DND-41 (cell line): ENCODE data around the gene ITGA11.

ENCODE experiments used
- CTCF ChIP-seq: IDR thresholded peaks from 2 replicates; pipeline ENCODE4 v1.5.1; 2012; ENCODE audit warnings: borderline replicate concordance, low read length, moderate library complexity, mild to moderate bottlenecking; ENCODE audit not compliant: poor library complexity, severe bottlenecking; ENCODE audit errors: extremely low read depth
- EZH2 ChIP-seq: IDR thresholded peaks from 3 replicates; pipeline ENCODE4 v1.6.1; 2012; ENCODE audit warnings: borderline replicate concordance, low read depth, mild to moderate bottlenecking, moderate library complexity, low read length, inconsistent platforms; ENCODE audit not compliant: severe bottlenecking

DNA sequence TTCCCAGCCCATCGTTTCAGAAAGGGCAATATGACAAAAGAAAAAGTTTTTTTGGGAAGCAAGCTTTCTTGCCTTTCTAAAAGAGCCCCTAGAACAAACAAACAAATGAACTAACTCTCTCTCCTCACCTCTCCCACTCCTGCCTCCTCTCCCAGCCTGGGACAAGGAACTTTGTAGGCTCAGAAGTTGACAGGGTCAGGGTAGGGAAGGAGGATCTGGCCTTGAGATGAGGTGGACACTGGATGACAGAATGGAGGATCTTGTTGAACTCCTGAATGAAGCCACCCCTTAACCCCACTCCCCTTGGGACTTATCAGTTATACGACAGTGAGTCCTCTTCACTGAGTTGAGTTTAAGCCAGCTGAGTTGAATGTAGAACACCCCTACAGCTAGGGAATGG, 1.6 kb upstream of the ITGA11 start:
- no peak for TF ChIP-seq CTCF
- no peak for TF ChIP-seq EZH2
